Stimulated activated CD8-positive, alpha-beta memory T cell treated with anti-CD3 and anti-CD28 coated beads, Interleukin-2, amount 100 ng/mL, for 48 hours (primary cell): ENCODE data around the gene PNKD.

Experiments used
- DNase-seq, 2 donors: peaks; one replicate each; pipeline ENCODE4 v3.0.0-alpha.2; 2020; ENCODE audit warnings: low read depth in 2 of 2

PNKD gene

GRCh38 chr2:218370410-218371063, 100.2 kb downstream of the PNKD start:
- no peak for DNase-seq

GRCh38 chr2:218371983-218372350, 101.6 kb downstream of the PNKD start:
- no peak for DNase-seq

- DNase-seq, result no peak
These were observed 104.5 kb downstream of the PNKD start for GRCh38 chr2:218374795-218375194.

GRCh38 chr2:218375212-218375611, 104.9 kb downstream of the PNKD start:
- DNase-seq, result no peak

GRCh38 chr2:218378053-218378452, 107.7 kb downstream of the PNKD start:
- no peak for DNase-seq

- no peak for DNase-seq
These were observed 111.6 kb downstream of the PNKD start, which contains the start of gene SLC11A1 for GRCh38 chr2:218381916-218382366. TSS of gene SLC11A1 (plus strand) at chr2:218382273. CDS start at chr2:218382369, 96 bp downstream.

GRCh38 chr2:218382785-218383184, 112.5 kb downstream of the PNKD start:
- DNase-seq, result no peak

- no peak for DNase-seq
These were observed 113.7 kb downstream of the PNKD start for GRCh38 chr2:218383892-218384519.

GRCh38 chr2:218384975-218385374, 114.7 kb downstream of the PNKD start:
- DNase-seq, result no peak

GRCh38 chr2:218386505-218387368, 116.4 kb downstream of the PNKD start:
- no peak for DNase-seq

GRCh38 chr2:218387369-218388194, 117.3 kb downstream of the PNKD start:
- no peak for DNase-seq

GRCh38 chr2:218389333-218390150, 119.2 kb downstream of the PNKD start:
- no peak for DNase-seq

- no peak for DNase-seq
These were observed 120.9 kb downstream of the PNKD start for GRCh38 chr2:218391202-218391601.

GRCh38 chr2:218392459-218392858, 122.1 kb downstream of the PNKD start:
- no peak for DNase-seq

- DNase-seq, result no peak
These were observed 122.7 kb downstream of the PNKD start for GRCh38 chr2:218392891-218393462.

GRCh38 chr2:218393750-218394290, 123.5 kb downstream of the PNKD start:
- DNase-seq, result no peak

GRCh38 chr2:218394298-218395089, 124.2 kb downstream of the PNKD start:
- DNase-seq, result no peak

- DNase-seq, result no peak
These were observed 124.7 kb downstream of the PNKD start for GRCh38 chr2:218395090-218395444.

- DNase-seq, result no peak
These were observed 125.1 kb downstream of the PNKD start for GRCh38 chr2:218395456-218395825.
